RWPE1 (cell line): Measurements from ENCODE around the gene LPAR3.

Experiments
- CTCF ChIA-PET: fragments of 350-600 bp; sonication (Branson Sonifier 250); formaldehyde crosslinking; extraction: SDS; loops from one replicate; lab custom pipeline; 2021; lab: Yijun Ruan, JAX
- POLR2A ChIA-PET: fragments of 400-600 bp; formaldehyde crosslinking; extraction: SDS; loops from one replicate; lab custom pipeline; 2020; ENCODE audit warnings: antibody characterized with exemption; ENCODE audit not compliant: low non-redundant PET; lab: Yijun Ruan, JAX
- DNase-seq: peaks from one replicate; pipeline ENCODE4 v3.0.0; 2012; ENCODE audit warnings: low spot score
- H3K27ac ChIP-seq: fragments of 450-650 bp; 2 replicates; pipeline ENCODE4 v1.5.1; 2017
- CTCF ChIP-seq: fragments of 450-650 bp; conservative IDR thresholded peaks from 2 replicates; pipeline ENCODE4 v1.5.1; 2017; ENCODE audit warnings: low read depth, mild to moderate bottlenecking

The LPAR3 gene

GRCh38 chr1:84933011-84933611, 40.1 kb upstream of the LPAR3 start:
- H3K27ac ChIP-seq, result no peak overlapping the region
- POLR2A ChIA-PET, result no interaction called here
- CTCF ChIA-PET, result no interaction called here
- TF ChIP-seq CTCF, result no peak
- DNase-seq, result no peak

- H3K27ac ChIP-seq, result no peak overlapping the region
- no peak for TF ChIP-seq CTCF
- DNase-seq, result no peak
- CTCF ChIA-PET, result no interaction called here
- POLR2A ChIA-PET, result no interaction called here
Observed at GRCh38 chr1:84930831-84931230, 37.8 kb upstream of the LPAR3 start.

GRCh38 chr1:84930329-84930728, 37.3 kb upstream of the LPAR3 start:
- DNase-seq, result no peak
- no peak for TF ChIP-seq CTCF
- CTCF ChIA-PET, result no interaction called here
- POLR2A ChIA-PET, result no interaction called here
- no peak overlapping the region for H3K27ac ChIP-seq

GRCh38 chr1:84929581-84929980, 36.6 kb upstream of the LPAR3 start:
- DNase-seq, result no peak
- no peak for TF ChIP-seq CTCF
- POLR2A ChIA-PET, result interaction anchor here (0.7 kb wide), 1 partner anchor 492 kb away, joined by 3 read pairs; no protein-coding TSS in a partner anchor
- H3K27ac ChIP-seq, result no peak overlapping the region
- CTCF ChIA-PET, result interaction anchor here (0.7 kb wide), 1 partner anchor 31 kb away, joined by 3 read pairs; no protein-coding TSS in a partner anchor

GRCh38 chr1:84928979-84929378, 36.0 kb upstream of the LPAR3 start:
- H3K27ac ChIP-seq, result no peak overlapping the region
- CTCF ChIA-PET, result interaction anchor here (0.7 kb wide), 2 partner anchors 30 to 1036 kb away, joined by 3 read pairs; no protein-coding TSS in a partner anchor
- no peak for TF ChIP-seq CTCF
- no peak for DNase-seq
- POLR2A ChIA-PET, result interaction anchor here (0.7 kb wide), 1 partner anchor 491 kb away, joined by 3 read pairs; no protein-coding TSS in a partner anchor

- ChIA-PET CTCF (no interaction called here), POLR2A (no interaction called here)
- TF ChIP-seq CTCF, result no peak
- H3K27ac ChIP-seq, result no peak overlapping the region
- no peak for DNase-seq
Observed at GRCh38 chr1:84923317-84923716, 30.3 kb upstream of the LPAR3 start.
